Activated T-cell treated with anti-CD3 and anti-CD28 coated beads, Interleukin-2, amount 50 U/mL, for 4 hours (primary cell): ENCODE results near the gene GJA3. TPM values are rescaled to one million over a fixed set of nuclear protein-coding genes. Genes with fewer than 3 reads are reported as not detected.
"Not testable (repeated sequence)": the region's sequence is repeated elsewhere in the genome, so short reads cannot be mapped to it uniquely, and the experiment has no call there.

Experiments used
- ATAC-seq, 2 donors: fragments of 200-7000 bp; cut with Tn5 transposase; one replicate each; pipeline ENCODE4 v1.10.0; 2021
- DNase-seq: peaks from one replicate; pipeline ENCODE4 v3.0.0-alpha.2; 2020
- H3K27me3 Mint-ChIP-seq: one replicate; pipeline ENCODE4 v1.8.0; 2021; ENCODE audit warnings: low read depth, mixed read lengths
- H3K36me3 Mint-ChIP-seq: one replicate; pipeline ENCODE4 v1.8.0; 2022; ENCODE audit warnings: mixed read lengths; ENCODE audit not compliant: insufficient read depth
- H3K4me1 Mint-ChIP-seq: one replicate; pipeline ENCODE4 v1.8.0; 2021; ENCODE audit warnings: low read depth, mixed read lengths
- H3K4me3 Mint-ChIP-seq: one replicate; pipeline ENCODE4 v1.8.0; 2021; ENCODE audit warnings: mild to moderate bottlenecking, moderate library complexity, mixed read lengths
- H3K9me3 Mint-ChIP-seq: one replicate; pipeline ENCODE4 v1.8.0; 2021; ENCODE audit warnings: mixed read lengths
- total RNA-seq, 3 donors: library from RNA; stranded (reverse); gene quantifications; one replicate each; pipeline ENCODE4 v1.2.1, GENCODE V29; 2021

Gene GJA3
- total RNA-seq, 3 donors from 2014 or later = 0.08 to 0.53 (median 0.35) TPM

GRCh38 chr13:20173116-20173746, 12.4 kb upstream of the GJA3 start:
- no peak overlapping the region for H3K4me3 Mint-ChIP-seq
- DNase-seq = no peak

GRCh38 chr13:20171364-20171763, 10.5 kb upstream of the GJA3 start:
- DNase-seq (no peak), ATAC-seq (no peak)
- Mint-ChIP-seq H3K27me3 (peaks cover 75% of the 10 kb centered on the region), H3K9me3 (no peaks in the 10 kb centered on the region), H3K36me3 (no peaks in the 10 kb centered on the region), H3K4me1 (peaks cover 16% of the 10 kb centered on the region), H3K4me3 (no peak overlapping the region)

More at GRCh38 chr13:20173116-20173746, 12.4 kb upstream of the GJA3 start:
- Mint-ChIP-seq H3K36me3 (no peaks in the 10 kb centered on the region), H3K4me1 (peaks cover 16% of the 10 kb centered on the region), H3K9me3 (no peaks in the 10 kb centered on the region), H3K27me3 (peaks cover 75% of the 10 kb centered on the region)
- no peak for ATAC-seq

DNA sequence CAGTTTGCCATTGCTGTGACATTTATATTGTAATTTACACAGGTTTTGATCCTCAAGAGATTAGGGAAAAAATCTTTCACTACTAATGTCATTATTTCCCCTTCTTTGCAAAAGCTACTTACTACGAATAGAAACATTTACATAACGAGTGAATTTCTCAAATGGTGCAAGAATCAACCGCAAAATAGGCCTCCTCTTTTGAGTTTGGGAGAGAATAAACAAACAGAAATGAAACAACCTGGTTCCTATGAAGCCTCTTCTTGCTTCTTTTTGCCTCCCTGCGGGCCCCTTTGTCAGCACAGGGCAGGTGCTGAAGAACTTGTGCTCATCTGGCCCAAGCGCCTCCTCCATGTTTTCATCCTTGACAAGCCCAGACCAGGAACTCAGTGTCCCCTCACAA, 10.1 kb upstream of the GJA3 start:
- no peaks in the 10 kb centered on the region for H3K36me3 Mint-ChIP-seq
- no peak overlapping the region for H3K4me3 Mint-ChIP-seq
- no peak for ATAC-seq
- no peaks in the 10 kb centered on the region for H3K9me3 Mint-ChIP-seq
- H3K4me1 Mint-ChIP-seq = peaks cover 16% of the 10 kb centered on the region
- peaks cover 74% of the 10 kb centered on the region for H3K27me3 Mint-ChIP-seq
- no peak for DNase-seq

DNA sequence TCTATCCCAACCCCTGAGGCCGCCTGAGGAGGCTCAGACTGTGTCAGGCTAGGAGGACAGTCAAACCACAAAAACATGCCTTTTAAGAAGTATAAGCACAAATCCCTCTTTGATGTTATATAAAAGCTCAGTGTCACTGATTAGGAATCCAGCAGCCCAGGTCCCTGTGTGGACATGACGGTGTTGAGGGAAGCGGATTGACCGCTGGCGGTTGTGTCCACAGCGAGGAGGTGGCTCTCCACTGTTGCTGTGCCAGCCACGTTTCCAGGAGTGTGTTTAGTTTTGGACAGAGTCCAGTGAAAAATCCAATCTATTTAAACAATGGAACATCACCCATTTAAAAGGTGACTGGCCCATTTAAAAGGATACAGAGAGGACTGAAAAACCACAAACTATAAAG, 7.5 kb upstream of the GJA3 start:
- Mint-ChIP-seq H3K4me1 (peaks cover 3% of the 10 kb centered on the region), H3K36me3 (no peaks in the 10 kb centered on the region), H3K27me3 (peaks cover 64% of the 10 kb centered on the region), H3K4me3 (no peak overlapping the region), H3K9me3 (no peaks in the 10 kb centered on the region)
- no peak for DNase-seq
- no peak for ATAC-seq

DNA sequence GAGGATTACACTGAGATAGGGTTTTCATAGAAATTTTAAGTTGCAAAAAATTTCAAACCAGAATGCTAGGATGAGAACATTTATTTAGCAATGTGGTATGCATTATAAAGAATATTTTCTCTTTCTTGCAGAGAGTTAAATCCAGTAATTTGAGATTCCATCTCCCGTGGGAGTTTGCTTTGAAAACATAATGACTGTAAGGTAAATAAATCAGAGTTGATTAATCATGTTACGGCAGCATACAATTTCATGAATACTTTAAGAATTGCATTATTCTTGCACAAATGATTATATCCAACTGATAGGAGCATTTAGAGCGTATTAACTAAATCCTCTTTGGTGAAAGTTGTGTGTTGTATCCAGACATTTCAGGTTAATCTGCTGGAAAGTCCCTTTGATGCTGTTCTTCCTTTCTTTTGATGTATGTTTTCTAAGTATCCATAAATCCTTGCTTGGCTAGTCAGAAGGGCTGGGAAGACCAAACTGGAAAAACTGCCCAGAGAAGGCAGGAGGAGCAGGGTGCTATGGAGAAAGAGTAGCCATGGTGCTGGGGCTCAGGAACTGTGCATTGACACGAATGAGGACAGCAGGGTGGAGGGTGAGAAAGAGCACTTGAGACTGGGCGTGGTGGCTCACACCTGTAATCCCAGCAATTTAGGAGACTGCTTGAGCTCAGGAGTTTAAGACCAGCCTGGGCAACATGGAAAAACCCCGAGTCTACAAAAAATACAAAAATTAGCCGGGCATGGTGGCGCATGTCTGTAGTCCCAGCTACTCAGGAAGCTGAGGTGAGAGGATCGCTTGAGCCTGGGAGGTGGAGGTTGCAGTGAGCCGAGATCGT, 4.8 kb upstream of the GJA3 start:
- Mint-ChIP-seq H3K27me3 (peaks cover 59% of the 10 kb centered on the region), H3K4me3 (no peak overlapping the region), H3K36me3 (no peaks in the 10 kb centered on the region), H3K4me1 (peaks cover 5% of the 10 kb centered on the region), H3K9me3 (no peaks in the 10 kb centered on the region)
- ATAC-seq = no peak
- no peak for DNase-seq

DNA sequence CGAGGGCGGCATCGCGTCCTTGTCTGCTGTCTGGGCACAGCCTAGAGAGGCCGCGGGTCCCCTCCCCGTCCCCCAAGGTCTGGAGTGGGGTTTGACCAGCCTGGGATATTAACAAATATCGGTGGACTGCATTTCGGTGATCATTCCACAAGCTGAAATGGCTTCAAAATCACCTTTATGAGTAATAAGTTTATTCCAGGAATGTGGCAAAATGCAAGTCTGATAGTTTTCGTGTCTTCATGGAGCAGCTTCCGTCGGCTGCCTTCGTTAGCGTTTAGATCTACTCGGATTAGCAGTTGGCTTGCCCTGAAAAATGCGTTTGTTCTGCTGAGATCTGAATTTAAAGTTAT, 1.1 kb upstream of the GJA3 start:
- peaks cover 57% of the 10 kb centered on the region for H3K27me3 Mint-ChIP-seq

DNA sequence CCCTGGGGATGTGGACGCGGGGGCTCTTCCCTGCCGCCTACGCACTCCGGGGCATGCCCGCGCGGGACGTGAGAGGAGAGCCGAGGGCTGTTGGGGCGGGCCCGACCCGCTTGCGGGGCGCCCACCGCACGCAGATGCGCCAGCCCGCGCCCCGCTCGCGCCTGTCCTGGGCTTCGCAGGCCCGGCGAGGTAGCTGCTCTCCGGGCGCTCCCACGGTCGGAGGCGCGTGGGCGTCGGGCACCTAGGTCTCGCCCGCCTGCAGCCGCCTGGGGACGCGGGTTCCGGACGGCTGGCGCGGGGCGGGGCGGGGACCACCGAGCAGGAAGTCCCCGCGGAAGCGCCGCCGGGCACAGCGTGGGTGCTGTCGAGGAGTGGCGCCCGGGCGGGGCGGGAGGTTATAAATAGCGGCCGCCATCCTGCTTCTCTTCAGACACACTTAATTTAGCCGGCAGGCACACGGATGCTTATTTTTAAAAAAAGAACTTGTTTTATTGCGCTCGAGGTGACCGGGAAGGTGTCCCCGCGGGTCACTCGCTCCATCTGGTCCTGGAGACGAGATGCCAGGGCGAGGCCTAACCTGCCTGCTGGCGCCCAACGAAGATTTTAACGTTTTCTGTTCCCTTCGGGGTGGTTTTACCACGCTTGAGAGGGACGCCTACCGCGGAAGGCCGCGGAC, 561 bp upstream of the GJA3 start:
- Mint-ChIP-seq H3K9me3 (no peaks in the 10 kb centered on the region), H3K4me1 (peaks cover 11% of the 10 kb centered on the region), H3K4me3 (peak overlapping the region; percentile 69), H3K36me3 (no peaks in the 10 kb centered on the region), H3K27me3 (peaks cover 53% of the 10 kb centered on the region)
- DNase-seq (peak; percentile 50), ATAC-seq (peak; percentile 63 to 64)

More for the DNA sequence above, 1.1 kb upstream of the GJA3 start:
- Mint-ChIP-seq H3K9me3 (no peaks in the 10 kb centered on the region), H3K36me3 (no peaks in the 10 kb centered on the region), H3K4me3 (peak overlapping the region; percentile 69), H3K4me1 (peaks cover 11% of the 10 kb centered on the region)
- ATAC-seq (no peak), DNase-seq (no peak)

DNA sequence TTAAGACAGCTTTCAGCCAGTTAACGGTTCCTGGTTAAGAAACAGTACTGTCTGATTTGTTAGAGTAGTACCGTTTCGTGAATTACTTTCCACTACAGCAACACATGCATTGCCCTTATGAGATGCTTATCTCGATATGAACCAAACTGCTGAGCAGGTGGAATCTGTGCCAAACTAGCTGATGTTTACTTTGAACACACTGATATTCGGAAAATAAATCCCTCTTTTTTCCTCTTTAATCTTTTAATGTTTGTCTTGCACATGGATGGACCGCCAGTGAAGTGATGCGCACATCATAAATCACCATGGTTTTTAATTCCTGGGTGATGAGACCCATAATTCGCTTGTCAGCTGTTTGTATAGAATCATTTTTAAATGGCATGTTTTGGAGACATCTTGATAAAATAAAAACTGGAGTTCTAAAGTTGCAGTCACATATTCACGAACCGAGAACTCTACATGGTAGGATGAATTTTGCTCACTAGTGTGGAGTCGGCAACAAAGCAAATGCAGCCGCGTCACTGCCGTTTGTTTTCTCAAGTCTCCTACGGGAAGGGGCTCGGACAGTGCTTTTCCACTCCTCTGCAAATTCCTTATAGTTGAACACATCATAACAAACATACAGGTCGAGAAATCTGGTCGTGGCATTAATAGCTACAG, 1.1 kb downstream of the GJA3 start:
- no peak for ATAC-seq
- no peaks in the 10 kb centered on the region for H3K36me3 Mint-ChIP-seq
- peaks cover 11% of the 10 kb centered on the region for H3K4me1 Mint-ChIP-seq
- H3K27me3 Mint-ChIP-seq = peaks cover 44% of the 10 kb centered on the region
- no peak for DNase-seq
- peak overlapping the region; percentile 80 for H3K4me3 Mint-ChIP-seq
- H3K9me3 Mint-ChIP-seq = no peaks in the 10 kb centered on the region

- Mint-ChIP-seq H3K4me1 (peaks cover 9% of the 10 kb centered on the region), H3K9me3 (no peaks in the 10 kb centered on the region), H3K27me3 (peaks cover 42% of the 10 kb centered on the region), H3K36me3 (no peaks in the 10 kb centered on the region), H3K4me3 (no peak overlapping the region)
- ATAC-seq = no peak
- no peak for DNase-seq
These were observed 3.6 kb downstream of the GJA3 start for GRCh38 chr13:20157151-20157796.

DNA sequence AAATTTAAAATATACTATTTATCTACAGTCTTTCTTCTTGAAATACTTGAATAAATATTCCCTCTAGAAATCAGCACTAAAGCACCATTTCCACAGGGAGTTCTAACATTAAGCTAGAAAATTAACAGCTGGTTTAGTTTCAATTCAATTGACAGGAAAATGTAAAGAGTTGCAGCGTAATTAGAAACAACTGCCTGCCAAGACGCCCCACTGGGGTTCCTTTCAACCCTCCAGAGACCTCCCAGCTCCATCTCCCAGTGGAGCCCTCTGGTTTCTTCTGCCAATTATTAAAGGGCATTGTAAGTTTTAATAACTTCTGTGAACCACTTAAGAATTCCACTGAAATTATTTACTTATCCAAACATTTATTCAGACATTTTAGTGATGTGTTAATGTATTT, 4.2 kb downstream of the GJA3 start:
- Mint-ChIP-seq H3K27me3 (peaks cover 39% of the 10 kb centered on the region), H3K4me3 (no peak overlapping the region), H3K36me3 (no peaks in the 10 kb centered on the region), H3K9me3 (no peaks in the 10 kb centered on the region), H3K4me1 (peaks cover 8% of the 10 kb centered on the region)
- DNase-seq (no peak), ATAC-seq (no peak)

DNA sequence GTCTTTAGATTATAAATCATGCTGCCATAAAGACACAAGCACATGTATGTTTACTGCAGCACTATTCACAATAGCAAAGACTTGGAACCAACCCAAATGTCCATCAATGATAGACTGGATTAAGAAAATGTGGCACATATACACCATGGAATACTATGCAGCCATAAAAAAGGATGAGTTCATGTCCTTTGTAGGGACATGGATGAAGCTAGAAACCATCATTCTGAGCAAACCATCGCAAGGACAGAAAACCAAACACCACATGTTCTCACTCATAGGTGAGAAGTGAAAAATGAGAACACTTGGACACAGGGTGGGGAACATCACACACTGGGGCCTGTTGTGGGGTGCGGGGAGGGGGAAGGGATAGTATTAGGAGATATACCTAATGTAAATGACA, 7.6 kb downstream of the GJA3 start:
- H3K27me3 Mint-ChIP-seq = peaks cover 49% of the 10 kb centered on the region
- H3K36me3 Mint-ChIP-seq, DNase-seq, H3K9me3 Mint-ChIP-seq, ATAC-seq, H3K4me3 Mint-ChIP-seq, H3K4me1 Mint-ChIP-seq: not testable (repeated sequence)

DNA sequence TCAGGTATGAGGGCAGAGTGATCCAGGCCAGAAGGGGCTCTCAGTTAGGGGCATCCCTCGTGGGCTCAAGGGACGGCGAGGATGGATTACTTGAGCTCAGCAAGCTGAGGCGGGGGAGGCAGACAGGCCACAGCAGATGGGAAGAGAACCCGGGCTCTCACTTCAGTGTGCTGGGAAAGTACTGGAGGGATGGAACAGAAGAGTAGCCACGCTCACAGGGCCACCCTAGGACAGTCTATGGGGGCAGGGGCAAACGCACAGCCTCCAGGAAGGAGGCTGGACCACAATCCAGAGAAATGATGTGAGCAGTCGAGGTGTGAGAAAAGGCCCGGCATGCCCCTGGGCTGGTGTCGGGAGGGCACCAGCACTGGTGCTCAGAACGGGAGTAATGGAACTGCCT, 9.2 kb downstream of the GJA3 start:
- Mint-ChIP-seq H3K36me3 (no peaks in the 10 kb centered on the region), H3K9me3 (no peaks in the 10 kb centered on the region), H3K4me3 (no peak overlapping the region), H3K4me1 (no peaks in the 10 kb centered on the region), H3K27me3 (peaks cover 53% of the 10 kb centered on the region)
- DNase-seq = no peak
- ATAC-seq = no peak

GRCh38 chr13:20151016-20151415, 9.8 kb downstream of the GJA3 start:
- H3K36me3 Mint-ChIP-seq = no peaks in the 10 kb centered on the region
- no peaks in the 10 kb centered on the region for H3K4me1 Mint-ChIP-seq
- H3K27me3 Mint-ChIP-seq = peaks cover 50% of the 10 kb centered on the region
- H3K4me3 Mint-ChIP-seq = no peak overlapping the region
- H3K9me3 Mint-ChIP-seq = no peaks in the 10 kb centered on the region
- ATAC-seq (no peak), DNase-seq (no peak)

- H3K4me1 Mint-ChIP-seq = no peaks in the 10 kb centered on the region
- no peaks in the 10 kb centered on the region for H3K9me3 Mint-ChIP-seq
- H3K27me3 Mint-ChIP-seq = peaks cover 49% of the 10 kb centered on the region
- no peak overlapping the region for H3K4me3 Mint-ChIP-seq
- H3K36me3 Mint-ChIP-seq = no peaks in the 10 kb centered on the region
- DNase-seq = no peak
- ATAC-seq = no peak
These were observed 10.3 kb downstream of the GJA3 start for GRCh38 chr13:20150561-20150960.
